DND-41 (cell line): Measurements from ENCODE around the gene FREY1.

ENCODE experiments used
- ATAC-seq: fragments of 200-7000 bp; cut with Tn5 transposase; 3 replicates; pipeline ENCODE4 v1.9.1; 2021; ENCODE audit warnings: low read depth; ENCODE audit not compliant: insufficient read depth
- DNase-seq: peaks from one replicate; pipeline ENCODE4 v3.0.0-alpha.2; 2020
- H2AFZ ChIP-seq: 2 replicates; pipeline ENCODE4 v1.6.0; 2012; ENCODE audit warnings: low read depth, low read length
- H3K27ac ChIP-seq: 2 replicates; pipeline ENCODE4 v1.5.1; 2012; ENCODE audit warnings: low read length, inconsistent platforms
- H3K27me3 ChIP-seq: fragments of 200-600 bp; sonication (generic); 2 replicates; pipeline ENCODE4 v1.6.0; 2012; ENCODE audit warnings: low read length, mild to moderate bottlenecking, inconsistent platforms; ENCODE audit not compliant: insufficient read depth, poor library complexity
- H3K36me3 ChIP-seq: 2 replicates; pipeline ENCODE4 v1.5.1; 2012; ENCODE audit warnings: low read length, inconsistent platforms; ENCODE audit not compliant: insufficient read depth
- H3K4me1 ChIP-seq: 2 replicates; pipeline ENCODE4 v1.5.1; 2012; ENCODE audit warnings: mild to moderate bottlenecking, low read length; ENCODE audit not compliant: insufficient read depth
- H3K4me2 ChIP-seq: 2 replicates; pipeline ENCODE4 v1.6.0; 2012; ENCODE audit warnings: mild to moderate bottlenecking, moderate library complexity, low read length, inconsistent platforms; ENCODE audit not compliant: insufficient read depth
- H3K4me3 ChIP-seq, 2 experiments: fragments of 200-600 bp in 1 of 2; shearing (Covaris generic) in 1 of 2; 2 replicates each; pipeline ENCODE4 v1.5.1; 2012 to 2016; ENCODE audit warnings: inconsistent platforms in 2 of 2, low read length in 2 of 2, mild to moderate bottlenecking in 2 of 2, low read depth in 1 of 2, moderate library complexity in 1 of 2
- H3K79me2 ChIP-seq: 2 replicates; pipeline ENCODE4 v1.6.0; 2012; ENCODE audit warnings: low read length, inconsistent platforms; ENCODE audit not compliant: insufficient read depth
- H3K9ac ChIP-seq: 2 replicates; pipeline ENCODE4 v1.6.0; 2012; ENCODE audit warnings: low read depth, mild to moderate bottlenecking, inconsistent platforms, low read length, moderate library complexity
- H3K9me3 ChIP-seq: 2 replicates; pipeline ENCODE4 v1.5.1; 2012; ENCODE audit warnings: low read length, moderate library complexity, mild to moderate bottlenecking, inconsistent platforms; ENCODE audit not compliant: insufficient read depth, severe bottlenecking
- H4K20me1 ChIP-seq: 2 replicates; pipeline ENCODE4 v1.6.0; 2012; ENCODE audit warnings: low read length; ENCODE audit not compliant: insufficient read depth
- EZH2 ChIP-seq: IDR thresholded peaks from 3 replicates; pipeline ENCODE4 v1.6.1; 2012; ENCODE audit warnings: borderline replicate concordance, low read depth, mild to moderate bottlenecking, moderate library complexity, low read length, inconsistent platforms; ENCODE audit not compliant: severe bottlenecking
- TF ChIP-seq, protein P1 (sequence below): IDR thresholded peaks from 2 replicates; pipeline ENCODE4 v1.5.1; 2012; ENCODE audit warnings: borderline replicate concordance, low read length, moderate library complexity, mild to moderate bottlenecking; ENCODE audit not compliant: poor library complexity, severe bottlenecking; ENCODE audit errors: extremely low read depth

The FREY1 gene

DNA sequence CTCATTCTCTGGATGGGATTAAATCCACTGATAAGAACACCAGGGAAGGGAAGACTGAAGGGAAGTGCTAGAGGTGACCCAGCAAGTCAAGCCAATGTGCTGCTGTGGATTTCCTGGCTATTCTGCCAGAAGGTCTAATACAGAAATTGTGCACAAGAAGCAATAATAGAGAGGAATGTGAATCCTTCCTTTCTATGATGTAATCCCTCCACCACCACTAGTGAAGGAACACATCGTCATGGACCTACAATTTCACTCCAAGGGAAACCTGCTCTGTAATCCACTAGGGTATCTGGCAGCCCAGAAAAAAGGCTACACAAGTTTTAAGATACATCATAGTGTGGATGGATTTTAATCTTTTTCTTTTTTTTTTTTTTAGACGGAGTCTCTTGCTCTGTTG, 32.8 kb upstream of the FREY1 start:
- no peak for TF ChIP-seq EZH2
- TF ChIP-seq, protein P1, sequence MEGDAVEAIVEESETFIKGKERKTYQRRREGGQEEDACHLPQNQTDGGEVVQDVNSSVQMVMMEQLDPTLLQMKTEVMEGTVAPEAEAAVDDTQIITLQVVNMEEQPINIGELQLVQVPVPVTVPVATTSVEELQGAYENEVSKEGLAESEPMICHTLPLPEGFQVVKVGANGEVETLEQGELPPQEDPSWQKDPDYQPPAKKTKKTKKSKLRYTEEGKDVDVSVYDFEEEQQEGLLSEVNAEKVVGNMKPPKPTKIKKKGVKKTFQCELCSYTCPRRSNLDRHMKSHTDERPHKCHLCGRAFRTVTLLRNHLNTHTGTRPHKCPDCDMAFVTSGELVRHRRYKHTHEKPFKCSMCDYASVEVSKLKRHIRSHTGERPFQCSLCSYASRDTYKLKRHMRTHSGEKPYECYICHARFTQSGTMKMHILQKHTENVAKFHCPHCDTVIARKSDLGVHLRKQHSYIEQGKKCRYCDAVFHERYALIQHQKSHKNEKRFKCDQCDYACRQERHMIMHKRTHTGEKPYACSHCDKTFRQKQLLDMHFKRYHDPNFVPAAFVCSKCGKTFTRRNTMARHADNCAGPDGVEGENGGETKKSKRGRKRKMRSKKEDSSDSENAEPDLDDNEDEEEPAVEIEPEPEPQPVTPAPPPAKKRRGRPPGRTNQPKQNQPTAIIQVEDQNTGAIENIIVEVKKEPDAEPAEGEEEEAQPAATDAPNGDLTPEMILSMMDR = no peak
- H3K79me2 ChIP-seq = no peaks in the 10 kb centered on the region
- H3K9me3 ChIP-seq = no peaks in the 10 kb centered on the region
- H3K36me3 ChIP-seq = peaks cover 33% of the 10 kb centered on the region
- H3K4me3 ChIP-seq = no peak overlapping the region
- no peak overlapping the region for H2AFZ ChIP-seq
- H3K4me1 ChIP-seq = no peaks in the 10 kb centered on the region
- no peak overlapping the region for H3K27ac ChIP-seq
- H3K27me3 ChIP-seq = no peaks in the 10 kb centered on the region
- no peak overlapping the region for H3K9ac ChIP-seq
- no peak overlapping the region for H3K4me2 ChIP-seq
- no peaks in the 10 kb centered on the region for H4K20me1 ChIP-seq
- ATAC-seq (no peak), DNase-seq (no peak)

DNA sequence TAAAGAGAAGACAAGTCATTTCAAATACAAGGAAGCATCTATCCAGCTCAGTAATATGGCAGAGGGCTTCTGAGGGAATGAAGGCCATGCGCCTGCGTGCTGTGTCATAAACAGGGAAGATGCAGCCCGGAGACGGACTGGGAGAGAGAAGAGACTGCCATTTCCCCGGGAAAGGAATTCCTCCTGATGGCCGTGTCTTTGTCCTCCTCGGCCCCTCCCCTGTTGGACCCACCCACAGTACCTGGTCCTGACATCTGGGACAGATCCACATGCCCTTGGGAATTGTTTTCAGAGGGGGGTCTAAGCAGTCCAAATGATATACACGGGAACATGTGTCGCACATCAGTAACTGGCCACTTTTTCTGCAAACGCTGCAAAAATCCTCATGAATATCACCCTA, 30.8 kb upstream of the FREY1 start:
- no peak overlapping the region for H3K9ac ChIP-seq
- DNase-seq = no peak

DNA sequence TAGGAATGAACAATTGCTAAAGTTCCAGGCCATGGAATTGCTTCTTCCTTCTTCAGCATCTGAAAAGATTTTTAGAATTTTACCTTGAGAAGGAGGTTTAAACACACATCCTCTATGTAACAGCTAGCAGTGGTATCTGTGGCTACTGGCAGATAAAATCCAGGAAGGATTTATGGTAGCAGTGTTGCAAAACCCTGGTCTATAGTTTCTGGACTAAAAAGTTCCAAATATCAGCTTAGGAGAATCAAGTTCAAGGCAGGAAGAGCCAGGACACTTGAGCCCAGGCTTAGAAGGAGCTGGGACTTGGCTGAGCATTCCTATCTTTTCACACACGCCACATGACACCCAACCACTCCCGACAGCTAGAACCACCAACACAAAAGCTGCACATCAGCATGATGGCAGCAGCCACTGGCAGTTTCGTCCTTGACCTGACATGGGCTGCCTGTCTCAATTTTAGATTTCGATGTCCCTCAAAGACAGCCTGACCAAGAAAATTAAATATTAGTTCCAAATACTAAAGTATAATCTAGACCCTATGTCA, 29.5 kb upstream of the FREY1 start:
- no peak overlapping the region for H3K27ac ChIP-seq
- H3K79me2 ChIP-seq = no peaks in the 10 kb centered on the region
- DNase-seq = no peak
- no peak for ATAC-seq
- no peaks in the 10 kb centered on the region for H4K20me1 ChIP-seq
- no peak overlapping the region for H3K4me2 ChIP-seq
- H3K4me3 ChIP-seq = no peak overlapping the region
- no peak for TF ChIP-seq EZH2
- TF ChIP-seq, protein P1 = no peak
- H3K4me1 ChIP-seq = no peaks in the 10 kb centered on the region
- no peaks in the 10 kb centered on the region for H3K9me3 ChIP-seq
- H2AFZ ChIP-seq = no peak overlapping the region
- H3K36me3 ChIP-seq = peaks cover 59% of the 10 kb centered on the region
- H3K9ac ChIP-seq = no peak overlapping the region
- no peaks in the 10 kb centered on the region for H3K27me3 ChIP-seq

More for the DNA sequence above, 30.8 kb upstream of the FREY1 start:
- H3K4me1 ChIP-seq = no peaks in the 10 kb centered on the region
- H3K27ac ChIP-seq = no peak overlapping the region
- TF ChIP-seq EZH2 = no peak
- TF ChIP-seq, protein P1 = no peak
- no peak overlapping the region for H3K4me3 ChIP-seq
- H3K36me3 ChIP-seq = peaks cover 50% of the 10 kb centered on the region
- no peak for ATAC-seq
- no peaks in the 10 kb centered on the region for H3K79me2 ChIP-seq
- H2AFZ ChIP-seq = no peak overlapping the region
- no peaks in the 10 kb centered on the region for H3K9me3 ChIP-seq
- no peak overlapping the region for H3K4me2 ChIP-seq
- no peaks in the 10 kb centered on the region for H3K27me3 ChIP-seq
- H4K20me1 ChIP-seq = no peaks in the 10 kb centered on the region
